Breast epithelium (tissue), 4 donors: ENCODE measurements around the gene SPOCK1. TPM values are rescaled to one million over a fixed set of nuclear protein-coding genes. Genes with fewer than 3 reads are reported as not detected.

ENCODE experiments used
- DNase-seq, 2 donors: peaks; one replicate each; pipeline ENCODE4 v3.0.0-alpha.2; 2019; ENCODE audit warnings: low spot score in 2 of 2
- H3K27ac ChIP-seq, 2 donors: fragments of 200-600 bp; sonication (generic) in 1 of 2; one replicate each; pipeline ENCODE4 v1.5.1; 2016 to 2019; ENCODE audit warnings: mild to moderate bottlenecking in 1 of 2
- H3K27me3 ChIP-seq, 2 donors: fragments of 200-600 bp; sonication (generic) in 1 of 2; one replicate each; pipeline versions ENCODE4 v1.5.1 to v1.6.0; 2017 to 2019; ENCODE audit warnings: control low read depth in 1 of 2, mild to moderate bottlenecking in 1 of 2
- H3K36me3 ChIP-seq: fragments of 200-600 bp; one replicate; pipeline ENCODE4 v1.5.1; 2019
- H3K4me1 ChIP-seq, 2 donors: fragments of 200-600 bp; sonication (generic); one replicate each; pipeline ENCODE4 v1.5.1; 2016 to 2019; ENCODE audit warnings: control low read depth in 1 of 2
- H3K4me3 ChIP-seq, 3 donors: fragments of 200-600 bp; sonication (generic); 1 replicate in 2 of 3; 2 replicates in 1 of 3; pipeline ENCODE4 v1.5.1; 2016 to 2019; ENCODE audit warnings: mild to moderate bottlenecking in 3 of 3, moderate library complexity in 2 of 3
- H3K9me3 ChIP-seq, 2 donors: fragments of 200-600 bp; sonication (generic) in 1 of 2; one replicate each; pipeline ENCODE4 v1.5.1; 2016 to 2019; ENCODE audit warnings: control low read depth in 1 of 2
- POLR2A ChIP-seq: fragments of 450-650 bp; IDR thresholded peaks from one replicate; pipeline ENCODE4 v1.6.1; 2016; ENCODE audit warnings: antibody characterized with exemption, mild to moderate bottlenecking, moderate library complexity
- POLR2AphosphoS5 ChIP-seq, 3 donors: sonication (generic); formaldehyde crosslinking; IDR thresholded peaks; one replicate each; pipeline ENCODE4 v1.6.1; 2017; ENCODE audit warnings: antibody characterized with exemption in 3 of 3
- intact Hi-C: fragments of 100-400 bp; cut with DNase I; formaldehyde crosslinking; loops from one replicate; pipeline ENCODE4 v1.15.1; 2023; ENCODE audit warnings: low total_unique reads
- total RNA-seq, 3 donors: library from RNA; depleted of rRNA; stranded (reverse); fragments of >200 nt; gene quantifications; one replicate each; pipeline ENCODE4 v1.1.0, GENCODE V29; 2016
- TF ChIP-seq, protein P1 (sequence below), 3 donors: fragments of 450-650 bp; IDR thresholded peaks; one replicate each; pipeline ENCODE4 v1.5.1; 2016 to 2017; ENCODE audit warnings: antibody characterized with exemption in 3 of 3, mild to moderate bottlenecking in 3 of 3, moderate library complexity in 3 of 3

SPOCK1 gene
- total RNA-seq, 3 donors from 2014 or later: 14.5 to 52.0 (median 24.3) TPM

DNA sequence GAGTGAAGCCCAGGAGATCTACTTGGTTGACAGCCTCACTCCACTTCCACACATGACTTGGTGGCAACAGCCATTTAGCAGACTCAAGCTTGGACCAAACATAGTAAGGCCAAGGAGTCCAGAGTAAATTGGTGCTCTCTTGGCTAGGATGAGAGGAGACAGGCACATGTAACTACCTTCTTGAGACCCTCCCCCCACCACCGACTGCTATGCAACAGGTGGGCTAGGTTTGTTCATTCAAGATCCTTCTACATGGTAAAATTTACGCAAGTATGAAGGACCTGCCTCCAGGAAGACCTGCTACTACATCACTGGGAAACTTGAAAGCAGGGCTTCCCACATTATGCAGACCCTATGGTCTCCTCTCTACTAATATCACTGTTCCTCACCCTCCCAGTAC lies 442.4 kb downstream of the SPOCK1 start:
- Histone ChIP-seq H3K36me3 (no peaks in the 10 kb centered on the region), H3K9me3 (no peaks in the 10 kb centered on the region), H3K4me3 (no peak overlapping the region), H3K27ac (no peak overlapping the region), H3K4me1 (no peaks in the 10 kb centered on the region), H3K27me3 (no peaks in the 10 kb centered on the region)
- no peak for DNase-seq
- intact Hi-C loops: no loop called here
- TF ChIP-seq, protein P1, sequence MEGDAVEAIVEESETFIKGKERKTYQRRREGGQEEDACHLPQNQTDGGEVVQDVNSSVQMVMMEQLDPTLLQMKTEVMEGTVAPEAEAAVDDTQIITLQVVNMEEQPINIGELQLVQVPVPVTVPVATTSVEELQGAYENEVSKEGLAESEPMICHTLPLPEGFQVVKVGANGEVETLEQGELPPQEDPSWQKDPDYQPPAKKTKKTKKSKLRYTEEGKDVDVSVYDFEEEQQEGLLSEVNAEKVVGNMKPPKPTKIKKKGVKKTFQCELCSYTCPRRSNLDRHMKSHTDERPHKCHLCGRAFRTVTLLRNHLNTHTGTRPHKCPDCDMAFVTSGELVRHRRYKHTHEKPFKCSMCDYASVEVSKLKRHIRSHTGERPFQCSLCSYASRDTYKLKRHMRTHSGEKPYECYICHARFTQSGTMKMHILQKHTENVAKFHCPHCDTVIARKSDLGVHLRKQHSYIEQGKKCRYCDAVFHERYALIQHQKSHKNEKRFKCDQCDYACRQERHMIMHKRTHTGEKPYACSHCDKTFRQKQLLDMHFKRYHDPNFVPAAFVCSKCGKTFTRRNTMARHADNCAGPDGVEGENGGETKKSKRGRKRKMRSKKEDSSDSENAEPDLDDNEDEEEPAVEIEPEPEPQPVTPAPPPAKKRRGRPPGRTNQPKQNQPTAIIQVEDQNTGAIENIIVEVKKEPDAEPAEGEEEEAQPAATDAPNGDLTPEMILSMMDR (IDR thresholded peaks at IDR 0.05): no peak
- TF ChIP-seq POLR2AphosphoS5 (IDR thresholded peaks at IDR 0.05) (no peak), POLR2A (no peak)

DNA sequence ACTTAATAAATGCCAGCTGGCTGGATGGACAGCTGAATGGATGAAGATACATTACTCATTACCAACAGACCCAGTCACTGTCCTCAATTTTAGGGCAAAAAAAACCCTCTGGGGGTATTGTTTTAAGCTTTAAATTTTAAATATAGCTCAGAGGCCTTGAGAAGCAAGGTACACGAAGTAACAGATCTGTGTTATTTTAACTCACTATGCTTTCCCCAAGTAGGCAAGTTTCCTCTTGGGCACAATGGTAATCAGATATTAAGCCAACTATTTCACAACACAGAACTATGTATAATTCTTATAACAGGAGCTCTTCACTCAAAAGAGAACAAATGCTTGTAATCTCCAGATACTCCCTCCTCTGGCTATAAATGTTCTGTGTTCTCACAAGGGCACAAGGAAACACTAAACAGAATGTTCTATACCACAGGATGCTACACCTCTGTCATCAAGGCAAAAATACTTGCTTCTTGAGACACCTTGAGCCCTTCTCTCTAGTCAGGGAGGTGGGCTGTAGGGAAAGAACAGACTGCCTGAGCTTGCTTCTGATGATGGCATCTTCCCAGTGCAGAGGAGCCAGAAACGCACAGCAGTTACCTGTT lies 443.8 kb downstream of the SPOCK1 start:
- H3K27ac ChIP-seq: peak overlapping the region; percentile 59 to 70
- no peak overlapping the region for H3K4me3 ChIP-seq
- no peaks in the 10 kb centered on the region for H3K36me3 ChIP-seq
- TF ChIP-seq, protein P1 (IDR thresholded peaks at IDR 0.05): no peak
- TF ChIP-seq POLR2AphosphoS5 (IDR thresholded peaks at IDR 0.05) (no peak), POLR2A (no peak)
- H3K9me3 ChIP-seq: no peaks in the 10 kb centered on the region
- DNase-seq: no peak
- intact Hi-C loops: no loop called here
- no peaks in the 10 kb centered on the region for H3K4me1 ChIP-seq
- H3K27me3 ChIP-seq: no peaks in the 10 kb centered on the region

DNA sequence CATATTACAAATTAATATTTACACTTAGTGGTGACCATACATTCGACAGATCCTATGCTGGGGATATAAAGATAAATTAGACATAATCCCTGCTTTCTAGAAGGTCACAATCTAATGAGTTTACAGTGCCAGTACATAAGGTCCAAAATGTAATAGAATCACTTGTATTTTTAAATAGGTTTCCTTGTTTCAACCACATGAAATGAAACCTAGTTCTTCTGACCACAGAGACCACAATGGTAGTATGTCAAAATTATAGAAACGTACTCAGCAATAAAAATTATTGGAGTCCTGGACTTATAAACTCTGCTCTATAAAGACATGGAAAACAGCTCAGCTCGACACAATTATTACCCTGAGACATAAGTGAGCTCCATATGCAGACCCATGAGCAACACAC lies 444.3 kb downstream of the SPOCK1 start:
- no peaks in the 10 kb centered on the region for H3K36me3 ChIP-seq
- H3K4me1 ChIP-seq: no peaks in the 10 kb centered on the region
- no peak for DNase-seq
- intact Hi-C loops: no loop called here
- no peak overlapping the region for H3K4me3 ChIP-seq
- no peaks in the 10 kb centered on the region for H3K27me3 ChIP-seq
- TF ChIP-seq, protein P1 (IDR thresholded peaks at IDR 0.05): no peak
- TF ChIP-seq POLR2A (no peak), POLR2AphosphoS5 (IDR thresholded peaks at IDR 0.05) (no peak)
- H3K9me3 ChIP-seq: no peaks in the 10 kb centered on the region
- peak overlapping the region; percentile 59 to 70 for H3K27ac ChIP-seq

DNA sequence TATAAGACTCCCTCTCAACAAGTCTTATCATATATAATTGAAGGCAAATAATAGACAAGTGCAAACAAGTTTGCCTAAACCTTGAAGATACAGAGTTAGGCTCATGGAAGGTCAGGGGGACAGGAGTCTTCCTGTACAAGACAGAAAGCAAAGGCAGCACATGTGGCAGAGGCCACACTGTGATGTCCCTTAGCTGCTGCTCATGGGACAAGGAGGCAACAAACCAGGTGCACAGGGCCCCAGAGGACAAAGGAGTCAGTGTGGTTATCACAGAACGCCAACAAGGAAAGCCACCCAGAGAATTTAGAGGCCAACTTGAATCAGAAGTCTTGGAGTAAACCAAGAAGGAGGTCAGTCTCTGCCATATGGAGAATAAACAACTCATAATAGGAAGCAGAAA lies 444.8 kb downstream of the SPOCK1 start:
- H3K4me3 ChIP-seq: no peak overlapping the region
- no peak overlapping the region for H3K27ac ChIP-seq
- no peaks in the 10 kb centered on the region for H3K27me3 ChIP-seq
- no peaks in the 10 kb centered on the region for H3K36me3 ChIP-seq
- no peaks in the 10 kb centered on the region for H3K4me1 ChIP-seq
- no peak for TF ChIP-seq POLR2AphosphoS5 (IDR thresholded peaks at IDR 0.05)
- TF ChIP-seq POLR2A: no peak
- TF ChIP-seq, protein P1 (IDR thresholded peaks at IDR 0.05): no peak
- H3K9me3 ChIP-seq: no peaks in the 10 kb centered on the region
- no peak for DNase-seq
- intact Hi-C loops: no loop called here

DNA sequence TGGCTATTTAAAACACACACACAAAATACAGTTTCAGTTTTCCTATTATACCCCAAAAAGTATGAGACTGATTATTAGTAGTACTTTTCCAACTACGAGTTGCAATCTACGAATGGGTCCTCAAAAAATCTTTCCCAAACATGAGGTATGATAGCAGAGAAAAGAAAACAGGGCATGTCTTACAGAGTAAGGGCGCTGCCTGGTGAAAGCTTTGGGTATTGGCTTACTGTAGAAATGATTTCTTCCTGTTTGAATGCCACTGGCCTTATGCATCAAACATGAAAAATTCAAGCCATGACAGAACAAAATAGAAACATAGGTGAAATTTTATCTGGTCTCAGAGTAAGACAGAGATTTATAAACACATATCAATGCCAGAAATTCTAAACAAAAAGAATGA lies 448.0 kb downstream of the SPOCK1 start:
- no peaks in the 10 kb centered on the region for H3K9me3 ChIP-seq
- no peaks in the 10 kb centered on the region for H3K27me3 ChIP-seq
- H3K36me3 ChIP-seq: no peaks in the 10 kb centered on the region
- TF ChIP-seq, protein P1 (IDR thresholded peaks at IDR 0.05): no peak
- no peak for TF ChIP-seq POLR2A
- no peak for TF ChIP-seq POLR2AphosphoS5 (IDR thresholded peaks at IDR 0.05)
- no peak overlapping the region for H3K4me3 ChIP-seq
- H3K4me1 ChIP-seq: no peaks in the 10 kb centered on the region
- intact Hi-C loops: no loop called here
- H3K27ac ChIP-seq: no peak overlapping the region
- DNase-seq: no peak
